Motor neuron (in vitro differentiated cells): ENCODE data around the gene PNKP. TPM values are rescaled to one million over a fixed set of nuclear protein-coding genes. Genes with fewer than 3 reads are reported as not detected.

Experiments used
- ATAC-seq, 8 experiments: fragments of 200-7000 bp; cut with Tn5 transposase; replicated peaks in 6 of 8; 2 replicates each; pipeline ENCODE4 v1.8.0; 2021; ENCODE audit warnings: mild to moderate bottlenecking in 8 of 8, moderate library complexity in 8 of 8
- H3K27ac ChIP-seq, 2 donors: fragments of 250-450 bp; sonication (Bioruptor Pico); 2 replicates each; pipeline ENCODE4 v1.9.0; 2021; ENCODE audit warnings: antibody characterized with exemption in 2 of 2, mild to moderate bottlenecking in 2 of 2, moderate library complexity in 1 of 2
- H3K4me1 ChIP-seq, 2 donors: fragments of 250-450 bp; sonication (Bioruptor Pico); replicated peaks in 1 of 2; 2 replicates each; pipeline ENCODE4 v1.6.1; 2021; ENCODE audit warnings: antibody characterized with exemption in 2 of 2, mild to moderate bottlenecking in 2 of 2, moderate library complexity in 1 of 2
- H3K4me3 ChIP-seq, 5 donors: fragments of 250-450 bp; sonication (Bioruptor Pico); 2 replicates each; pipeline ENCODE4 v1.9.0; 2021; ENCODE audit warnings: antibody characterized with exemption in 5 of 5, mild to moderate bottlenecking in 5 of 5, moderate library complexity in 4 of 5
- WGBS, 10 experiments: fragments of 450-650 bp; shearing (Covaris generic); methylation state at CpG; one replicate each; pipeline ENCODE4 v1.0.0; 2022; 5-methylcytosine and 5-hydroxymethylcytosine counted together
- in situ Hi-C, 9 experiments: fragments of 400-800 bp; cut with MboI; loops; one replicate each; pipeline ENCODE4 v1.15.0; 2021; ENCODE audit warnings: low sequenced_read_pairs in 9 of 9, low pct_unique_long_range_greater_than_20kb in 2 of 9; ENCODE audit not compliant: unreplicated experiment in 9 of 9
- total RNA-seq, 8 experiments: library from RNA; unstranded; fragments of 300-600 nt; gene quantifications; 2 replicates each; pipeline versions ENCODE4 v1.2.3 to v1.2.4, GENCODE V29; 2022

PNKP gene
- total RNA-seq, 8 experiments from 2014 or later, result 22.8 to 85.2 (median 29.9) TPM

DNA sequence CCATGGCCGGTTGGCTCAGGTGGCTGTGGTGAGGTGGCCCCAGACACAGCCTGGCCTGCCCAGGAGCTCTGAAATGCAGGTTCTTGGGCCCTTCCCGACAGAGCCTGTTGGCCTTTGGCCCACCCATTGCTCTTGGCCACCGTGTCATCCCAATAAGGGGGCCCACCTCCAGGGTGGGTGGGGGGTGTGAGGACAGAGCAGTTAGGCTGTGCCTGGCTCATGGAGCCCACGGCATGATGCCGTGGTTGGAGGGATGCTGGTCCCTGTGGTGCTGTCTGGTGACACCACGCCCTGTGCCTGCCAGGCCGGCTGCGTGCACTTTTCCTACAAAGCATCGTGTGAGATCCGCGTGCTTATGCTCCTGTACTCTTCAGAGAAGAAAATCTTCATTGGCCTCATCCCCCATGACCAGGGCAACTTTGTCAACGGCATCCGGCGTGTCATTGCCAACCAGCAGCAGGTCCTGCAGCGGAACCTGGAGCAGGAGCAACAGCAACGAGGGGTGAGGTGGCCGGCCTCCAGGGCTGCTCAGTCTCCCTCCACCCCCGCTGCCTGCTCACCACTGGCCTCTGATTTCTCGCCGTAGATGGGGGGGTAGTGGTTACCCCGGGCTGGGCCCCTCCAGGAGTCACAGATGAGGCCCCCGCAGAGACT is 7.6 kb downstream of the PNKP start:
- Histone ChIP-seq H3K4me1 (peaks cover 0 to 5% of the 10 kb centered on the region in 2 donors), H3K4me3 (no peak overlapping the region), H3K27ac (no peak overlapping the region)
- ATAC-seq, result peak in 4 of 8 experiments; percentile 4 to 9 (median 6)
- in situ Hi-C loops, result no loop called here
- 60 to 100% (median 94%) methylated on average over 1 to 11 of the region's 22 CpGs; no CpG with 5 or more reads in 6 of the 10 experiments for WGBS, 10 experiments

DNA sequence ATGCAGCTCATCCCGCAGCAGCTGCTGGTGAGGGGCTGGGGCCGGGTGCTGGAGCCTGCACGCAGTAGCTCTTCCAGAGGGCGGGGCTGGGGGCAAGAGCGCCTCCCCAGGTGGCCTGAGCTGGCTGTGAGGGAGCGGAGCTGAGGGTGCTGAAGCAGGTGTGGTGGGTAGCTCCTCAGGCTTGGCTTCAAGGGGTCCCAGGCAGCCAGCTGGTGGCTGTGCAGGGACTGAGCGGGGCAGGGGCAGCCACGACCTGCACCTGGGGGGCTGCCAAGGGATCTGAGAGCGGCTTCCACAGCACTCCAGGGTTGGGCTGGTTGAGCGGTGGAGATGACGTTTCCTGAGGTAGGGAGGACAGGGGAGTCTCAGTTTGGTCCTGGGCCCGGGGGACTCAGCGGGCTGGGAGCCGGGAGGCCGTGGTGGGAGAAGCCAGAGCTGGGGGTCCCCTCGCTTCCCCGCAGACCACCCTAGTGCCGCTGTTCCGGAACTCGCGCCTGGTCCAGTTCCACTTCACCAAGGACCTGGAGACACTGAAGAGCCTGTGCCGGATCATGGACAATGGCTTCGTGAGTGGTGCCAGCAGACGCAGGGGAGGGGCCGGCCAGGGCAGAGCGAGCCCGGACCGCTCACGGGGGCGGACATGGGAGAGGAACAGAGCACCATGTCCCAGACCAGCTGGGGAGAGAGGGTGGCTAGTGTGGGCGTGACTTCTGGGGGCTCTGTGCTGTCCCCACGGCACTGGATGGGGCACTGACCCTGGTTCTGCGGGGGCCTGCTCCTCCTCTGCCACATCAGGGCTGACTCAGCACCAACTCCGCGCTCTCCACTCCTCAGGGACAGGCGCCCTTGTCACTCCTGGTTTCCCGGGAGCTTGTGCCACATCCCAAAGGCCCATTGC is 9.0 kb downstream of the PNKP start:
- Histone ChIP-seq H3K4me3 (no peak overlapping the region), H3K27ac (peak overlapping the region in 1 of 2 donors; percentile 49), H3K4me1 (peaks cover 4 to 9% of the 10 kb centered on the region in 2 donors)
- ATAC-seq, result peak in 5 of 8 experiments; percentile 1 to 9 (median 4)
- WGBS, 10 experiments, result 60 to 80% methylated on average over 1 to 4 of the region's 37 CpGs; no CpG with 5 or more reads in 8 of the 10 experiments
- in situ Hi-C loops, result no loop called here

DNA sequence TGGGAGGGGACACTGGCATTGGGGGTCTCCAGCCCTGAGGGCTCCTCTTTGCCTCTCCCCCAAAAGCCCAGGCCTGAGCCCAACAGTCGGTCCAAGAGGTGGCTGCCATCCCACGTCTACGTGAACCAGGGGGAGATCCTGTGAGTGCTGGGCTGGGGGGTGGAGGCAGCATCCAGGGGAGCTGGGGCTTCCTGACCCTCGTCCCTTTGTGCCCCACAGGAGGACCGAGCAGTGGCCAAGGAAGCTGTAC is 9.6 kb downstream of the PNKP start:
- 100% methylated on average over 1 to 2 of the region's 5 CpGs; no CpG with 5 or more reads in 8 of the 10 experiments for WGBS, 10 experiments
- ATAC-seq, result no peak
- no peak overlapping the region for H3K4me3 ChIP-seq
- H3K27ac ChIP-seq, result peak overlapping the region in 1 of 2 donors; percentile 49
- peaks cover 9 to 15% of the 10 kb centered on the region in 2 donors for H3K4me1 ChIP-seq
- in situ Hi-C loops, result no loop called here

DNA sequence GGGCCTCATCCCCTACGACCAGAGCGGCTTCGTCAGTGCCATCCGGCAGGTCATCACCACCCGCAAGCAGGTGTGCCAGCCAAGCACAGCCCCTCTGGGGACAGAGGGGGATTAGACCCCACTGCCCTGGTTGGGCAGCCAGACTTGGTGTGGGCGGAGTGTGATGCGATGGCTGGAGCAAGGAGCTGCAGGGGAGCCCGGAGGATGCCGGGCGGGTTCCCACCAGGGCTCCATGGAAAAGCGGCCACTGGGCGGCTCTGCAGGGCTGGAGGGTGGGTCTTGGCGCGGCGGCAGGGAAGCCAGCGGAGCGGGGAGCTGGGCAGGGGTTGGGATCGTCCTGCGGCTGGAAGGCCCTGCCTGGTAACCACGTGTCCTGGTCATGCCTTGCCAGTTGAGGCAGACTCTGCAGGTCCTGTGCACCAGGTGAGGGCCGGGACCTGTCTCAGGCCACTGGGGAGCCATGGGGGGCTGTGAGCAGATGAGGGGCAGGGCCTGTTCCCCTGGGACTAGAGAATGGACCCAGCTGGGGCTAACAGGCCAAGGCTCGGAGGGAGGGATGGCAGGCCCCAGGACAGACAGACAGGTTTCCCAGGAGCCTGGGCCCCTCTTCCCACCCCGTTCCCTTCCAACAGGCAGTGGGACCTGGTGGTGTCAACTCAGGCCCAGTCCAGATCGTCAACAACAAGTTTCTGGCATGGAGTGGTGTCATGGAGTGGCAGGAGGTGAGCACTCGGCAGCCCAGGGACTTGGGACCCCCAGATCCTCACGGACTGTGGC is 10.1 kb downstream of the PNKP start:
- peak in 1 of 8 experiments; percentile 1 for ATAC-seq
- peak overlapping the region in 1 of 2 donors; percentile 49 for H3K27ac ChIP-seq
- H3K4me1 ChIP-seq, result peaks cover 15 to 20% of the 10 kb centered on the region in 2 donors
- no peak overlapping the region for H3K4me3 ChIP-seq
- in situ Hi-C loops, result no loop called here
- 94 to 100% (median 100%) methylated on average over 1 to 4 of the region's 26 CpGs; no CpG with 5 or more reads in 6 of the 10 experiments for WGBS, 10 experiments

DNA sequence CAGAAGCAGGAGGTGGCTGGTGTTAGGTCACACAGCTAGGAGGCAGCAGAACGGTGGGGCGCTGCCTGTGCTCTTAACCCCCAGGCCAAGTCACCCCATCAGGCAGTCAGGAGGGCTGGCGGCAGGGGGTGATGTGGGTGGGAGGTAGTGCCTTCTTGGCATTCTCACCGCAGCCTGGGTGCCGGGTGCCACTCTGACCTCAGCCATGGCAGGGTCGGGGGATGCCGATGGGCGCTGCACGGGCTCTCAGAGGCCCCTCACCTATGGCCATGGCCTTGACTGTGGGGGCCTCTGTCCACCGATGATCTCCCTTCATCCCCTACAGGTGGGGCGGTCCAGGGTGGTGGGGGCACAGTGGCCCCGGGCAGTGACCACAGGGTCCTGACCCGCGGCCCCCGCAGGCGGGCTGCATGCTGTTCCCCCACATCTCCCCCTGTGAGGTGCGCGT is 10.8 kb downstream of the PNKP start:
- Histone ChIP-seq H3K27ac (no peak overlapping the region), H3K4me1 (peaks cover 16 to 21% of the 10 kb centered on the region in 2 donors), H3K4me3 (no peak overlapping the region)
- no peak for ATAC-seq
- WGBS, 10 experiments, result 80% methylated on average over 2 of the region's 18 CpGs; no CpG with 5 or more reads in 9 of the 10 experiments
- in situ Hi-C loops, result no loop called here

DNA sequence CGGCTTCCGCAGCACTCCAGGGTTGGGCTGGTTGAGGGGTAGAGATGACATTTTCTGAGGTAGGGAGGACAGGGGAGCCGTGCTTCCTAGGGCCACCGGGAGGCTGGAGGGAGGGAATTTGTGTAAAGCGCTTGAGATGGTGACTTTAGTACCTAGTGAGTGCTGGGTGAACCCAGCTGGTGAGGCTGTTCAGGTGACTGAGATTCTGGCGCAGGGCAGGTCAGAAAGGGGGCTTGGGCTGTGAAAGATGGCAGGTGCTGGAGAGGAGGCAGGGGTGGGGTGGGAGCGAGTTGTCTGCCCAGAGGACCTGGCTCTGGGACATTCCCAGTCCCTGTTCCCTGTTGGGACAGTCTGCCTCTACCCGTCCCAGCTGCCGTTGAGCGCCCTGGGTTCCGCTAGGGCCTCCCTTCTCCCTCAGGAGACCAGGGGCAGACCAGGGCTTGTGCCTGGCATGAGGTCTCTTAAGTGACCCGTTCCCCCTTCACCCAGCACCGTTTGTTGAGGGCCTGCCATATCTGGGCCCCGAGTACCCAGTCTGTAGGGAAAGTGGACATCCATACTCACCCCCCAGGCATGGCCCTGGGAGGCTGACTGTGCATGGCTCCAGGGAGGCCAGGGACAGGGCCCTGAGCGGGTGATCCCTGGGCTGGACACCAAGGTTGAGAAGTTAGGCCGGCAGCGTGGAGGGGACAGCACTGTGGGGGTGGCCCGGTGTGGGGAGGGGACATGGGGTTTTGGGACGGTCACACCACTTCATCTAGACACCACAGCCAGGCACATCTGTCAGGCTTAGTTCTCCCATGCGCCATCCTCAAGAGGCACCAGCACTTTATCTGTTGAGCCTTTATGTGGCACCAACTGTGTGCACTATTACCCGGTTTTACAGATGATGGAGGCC is 11.5 kb downstream of the PNKP start:
- 88 to 100% (median 97%) methylated on average over 2 to 7 of the region's 21 CpGs; no CpG with 5 or more reads in 6 of the 10 experiments for WGBS, 10 experiments
- H3K4me1 ChIP-seq, result peaks cover 16 to 17% of the 10 kb centered on the region in 2 donors
- in situ Hi-C loops, result no loop called here

DNA sequence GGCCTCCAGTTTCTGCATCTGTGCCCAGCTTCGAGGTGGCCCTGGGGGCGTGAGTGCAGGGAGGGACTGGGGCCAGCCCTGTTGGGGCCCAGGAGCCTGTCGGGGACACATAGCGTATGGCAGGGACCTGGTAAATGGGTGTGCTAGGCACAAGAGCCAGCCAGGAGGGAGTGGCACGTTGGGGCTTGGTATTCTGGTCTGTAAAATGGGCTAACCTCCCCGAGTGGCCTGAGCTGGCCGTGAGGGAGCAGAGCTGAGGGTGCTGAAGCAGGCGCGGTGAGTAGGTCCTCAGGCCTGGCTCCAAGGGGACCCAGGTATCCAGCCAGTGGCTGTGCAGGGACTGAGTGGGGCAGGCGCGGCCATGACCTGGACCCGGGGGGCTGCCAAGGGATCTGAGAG is 12.1 kb downstream of the PNKP start:
- Histone ChIP-seq H3K4me1 (peaks cover 16% of the 10 kb centered on the region in 2 donors), H3K27ac (no peak overlapping the region), H3K4me3 (no peak overlapping the region)
- no peak for ATAC-seq
- WGBS, 10 experiments, result 67 to 100% (median 84%) methylated on average over 2 to 4 of the region's 12 CpGs; no CpG with 5 or more reads in 6 of the 10 experiments
- in situ Hi-C loops, result no loop called here

More for the DNA sequence above, 11.5 kb downstream of the PNKP start:
- Histone ChIP-seq H3K27ac (peak overlapping the region in 1 of 2 donors; percentile 6), H3K4me3 (no peak overlapping the region)
- no peak for ATAC-seq

DNA sequence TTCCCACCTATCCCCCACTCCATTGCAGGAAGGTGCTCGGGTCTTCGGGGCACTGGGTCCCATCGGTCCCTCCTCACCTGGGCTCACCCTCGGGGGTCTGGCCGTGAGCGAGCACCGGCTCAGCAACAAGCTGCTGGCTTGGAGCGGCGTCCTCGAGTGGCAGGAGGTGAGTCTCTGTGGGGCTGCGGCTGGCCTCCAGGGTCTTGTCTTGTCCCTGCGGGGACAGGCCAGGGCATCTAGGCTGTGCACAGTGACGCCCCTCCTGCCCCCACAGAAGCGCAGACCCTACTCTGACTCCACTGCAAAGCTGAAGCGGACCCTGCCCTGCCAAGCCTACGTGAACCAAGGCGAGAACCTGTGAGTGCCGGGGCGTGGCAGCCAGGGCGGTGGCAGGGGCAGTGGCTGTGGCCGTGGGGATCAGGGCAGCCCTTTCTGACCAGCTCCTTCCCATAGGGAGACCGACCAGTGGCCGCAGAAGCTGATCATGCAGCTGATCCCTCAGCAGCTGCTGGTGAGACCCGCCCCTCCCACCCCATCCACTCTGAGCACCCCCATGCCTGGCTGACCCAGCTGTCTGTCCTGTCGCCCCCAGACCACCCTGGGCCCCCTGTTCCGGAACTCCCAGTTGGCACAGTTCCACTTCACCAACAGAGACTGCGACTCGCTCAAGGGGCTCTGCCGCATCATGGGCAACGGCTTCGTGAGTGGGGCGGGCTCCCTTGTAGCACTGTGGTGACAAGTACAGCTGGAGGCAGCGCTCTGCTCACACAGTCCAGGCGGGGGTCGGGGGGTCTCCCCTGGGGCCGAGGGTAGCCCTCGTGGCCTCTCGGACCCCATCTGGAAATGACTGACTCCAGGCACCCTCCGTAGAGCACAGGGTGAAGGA is 12.8 kb downstream of the PNKP start:
- 80 to 90% methylated on average over 1 to 4 of the region's 39 CpGs; no CpG with 5 or more reads in 8 of the 10 experiments for WGBS, 10 experiments
- in situ Hi-C loops, result no loop called here
- Histone ChIP-seq H3K4me1 (peaks cover 16 to 20% of the 10 kb centered on the region in 2 donors), H3K27ac (no peak overlapping the region), H3K4me3 (no peak overlapping the region)
- ATAC-seq, result no peak

DNA sequence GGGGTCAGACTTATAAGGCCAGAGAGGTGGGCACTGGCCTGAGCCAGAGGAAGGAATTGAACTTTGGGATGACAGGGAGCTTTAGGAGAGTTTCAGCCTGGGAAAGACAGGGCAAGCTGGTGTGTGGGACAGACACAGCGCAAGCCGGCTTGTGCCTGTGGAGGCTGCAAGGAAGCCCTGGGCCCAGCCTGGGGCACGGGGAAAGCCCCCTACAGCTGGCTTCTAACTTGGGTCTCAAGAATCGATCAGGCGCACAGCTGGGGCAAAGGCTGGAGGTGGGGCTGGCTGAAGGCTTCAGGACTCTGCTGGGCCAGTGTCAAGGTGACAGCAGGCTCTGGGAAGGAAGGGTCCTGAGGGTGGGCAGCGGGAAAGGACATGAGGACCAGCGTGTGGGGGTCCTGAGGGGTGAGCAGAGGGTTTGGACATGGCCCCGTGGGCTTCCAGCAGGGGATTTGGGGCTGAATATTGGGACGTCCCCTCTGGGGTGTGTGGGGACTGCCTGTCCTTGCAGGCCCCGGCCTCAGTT is 13.5 kb downstream of the PNKP start:
- Histone ChIP-seq H3K4me1 (peaks cover 16 to 20% of the 10 kb centered on the region in 2 donors), H3K4me3 (no peak overlapping the region), H3K27ac (no peak overlapping the region)
- ATAC-seq, result no peak
- in situ Hi-C loops, result no loop called here
- 71 to 100% (median 90%) methylated on average over 2 to 4 of the region's 10 CpGs; no CpG with 5 or more reads in 5 of the 10 experiments for WGBS, 10 experiments

DNA sequence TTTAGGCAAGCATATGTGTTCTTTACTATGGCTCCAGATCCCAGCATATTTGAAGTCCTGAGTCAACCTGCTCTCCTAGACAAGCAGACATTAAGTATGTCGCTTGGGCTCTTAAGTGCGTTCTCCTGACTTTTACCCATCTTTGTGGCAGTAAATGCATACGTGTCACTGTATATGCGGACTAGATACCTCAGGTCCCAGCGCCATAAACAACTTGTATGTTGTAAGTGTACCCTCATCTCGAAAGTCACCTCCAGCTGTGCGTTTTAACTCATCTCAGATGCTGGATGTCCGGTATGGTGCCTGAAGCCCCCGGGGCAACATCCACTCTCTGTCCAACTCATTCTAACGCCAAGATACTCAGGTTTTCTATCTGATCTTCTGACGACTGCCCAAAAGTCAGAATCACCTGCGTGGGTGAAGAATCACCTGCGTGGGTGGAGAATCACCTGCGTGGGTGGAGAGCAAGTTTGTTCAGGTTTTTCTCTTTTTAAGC is 14.7 kb downstream of the PNKP start:
- H3K27ac ChIP-seq, result no peak overlapping the region
- H3K4me3 ChIP-seq, result peak overlapping the region; percentile 87 to 99 (median 96)
- H3K4me1 ChIP-seq, result peaks cover 16 to 20% of the 10 kb centered on the region in 2 donors
- WGBS, 10 experiments, result 40 to 100% (median 71%) methylated on average over 1 to 12 of the region's 14 CpGs; no CpG with 5 or more reads in 2 of the 10 experiments
- in situ Hi-C loops, result no loop called here
- ATAC-seq, result no peak
